ENCODE measurements around the gene SYT12. TPM values are rescaled to one million over a fixed set of nuclear protein-coding genes. Genes with fewer than 3 reads are reported as not detected.

SYT12 gene
- total RNA-seq, 1 donor from 2014 or later = 6.3 TPM

GRCh38 chr11:67056267-67057204 lies 33.6 kb downstream of the SYT12 start, which contains the start of gene RHOD:
Gene RHOD, plus strand, starts transcription at chr11:67056847. Its CDS starts 56 bp downstream, at chr11:67056903.
- H3K4me1 ChIP-seq = peaks cover 11 to 27% of the 10 kb centered on the region in 2 donors
- no peaks in the 10 kb centered on the region for H3K27me3 ChIP-seq
- intact Hi-C loops (cut with DNase I) = loop anchor here (2.0 to 5.0 kb wide), 2 partner anchors 62 to 84 kb away; partner anchors contain the start of gene KDM2A
- TF ChIP-seq CTCF (IDR thresholded peaks at IDR 0.05) = no peak
- DNase-seq (ENCODE audit: low spot score in 2 of 2) = peak in 1 of 2 donors; percentile 78
- peak within 1 kb of the TSS; percentile 81 to 89 for H3K27ac ChIP-seq
- no peaks in the 10 kb centered on the region for H3K36me3 ChIP-seq
- H3K9me3 ChIP-seq = no peaks in the 10 kb centered on the region
- H3K4me3 ChIP-seq = peak within 1 kb of the TSS; percentile 72 to 75

- TF ChIP-seq CTCF (IDR thresholded peaks at IDR 0.05) = no peak
- intact Hi-C loops (cut with DNase I) = loop anchor here (2.0 to 5.0 kb wide), 2 partner anchors 62 to 85 kb away; partner anchors contain the start of gene KDM2A
- H3K4me3 ChIP-seq = peak overlapping the region; percentile 72 to 75
- H3K27ac ChIP-seq = peak overlapping the region; percentile 81 to 83
- no peaks in the 10 kb centered on the region for H3K27me3 ChIP-seq
- H3K36me3 ChIP-seq = no peaks in the 10 kb centered on the region
- peaks cover 11 to 27% of the 10 kb centered on the region in 2 donors for H3K4me1 ChIP-seq
- DNase-seq (ENCODE audit: low spot score in 2 of 2) = no peak
- H3K9me3 ChIP-seq = no peaks in the 10 kb centered on the region
These were observed 34.3 kb downstream of the SYT12 start for GRCh38 chr11:67057205-67057672.

GRCh38 chr11:67058506-67058905 lies 35.6 kb downstream of the SYT12 start:
- no peaks in the 10 kb centered on the region for H3K9me3 ChIP-seq

GRCh38 chr11:67059671-67060070 lies 36.7 kb downstream of the SYT12 start:
- Histone ChIP-seq H3K27me3 (no peaks in the 10 kb centered on the region), H3K27ac (no peak overlapping the region), H3K9me3 (no peaks in the 10 kb centered on the region), H3K4me3 (no peak overlapping the region), H3K4me1 (peaks cover 7 to 21% of the 10 kb centered on the region in 2 donors), H3K36me3 (no peaks in the 10 kb centered on the region)
- TF ChIP-seq CTCF (IDR thresholded peaks at IDR 0.05) = no peak
- DNase-seq (ENCODE audit: low spot score in 2 of 2) = no peak
- intact Hi-C loops (cut with DNase I) = loop anchor here (5.0 kb wide), 1 partner anchor 87 kb away; no protein-coding TSS in a partner anchor

More at GRCh38 chr11:67058506-67058905, 35.6 kb downstream of the SYT12 start:
- Histone ChIP-seq H3K4me3 (no peak overlapping the region), H3K4me1 (peaks cover 11 to 26% of the 10 kb centered on the region in 2 donors), H3K36me3 (no peaks in the 10 kb centered on the region), H3K27me3 (no peaks in the 10 kb centered on the region), H3K27ac (no peak overlapping the region)
- no peak for DNase-seq (ENCODE audit: low spot score in 2 of 2)
- intact Hi-C loops (cut with DNase I) = loop anchor here (5.0 kb wide), 1 partner anchor 86 kb away; no protein-coding TSS in a partner anchor
- no peak for TF ChIP-seq CTCF (IDR thresholded peaks at IDR 0.05)

GRCh38 chr11:67060111-67060522 lies 37.2 kb downstream of the SYT12 start:
- intact Hi-C loops (cut with DNase I) = no loop called here
- no peak overlapping the region for H3K27ac ChIP-seq
- no peaks in the 10 kb centered on the region for H3K36me3 ChIP-seq
- no peaks in the 10 kb centered on the region for H3K9me3 ChIP-seq
- peaks cover 4 to 16% of the 10 kb centered on the region in 2 donors for H3K4me1 ChIP-seq
- H3K27me3 ChIP-seq = no peaks in the 10 kb centered on the region
- TF ChIP-seq CTCF (IDR thresholded peaks at IDR 0.05) = no peak
- no peak overlapping the region for H3K4me3 ChIP-seq
- DNase-seq (ENCODE audit: low spot score in 2 of 2) = no peak
